Lower leg skin (tissue), 3 donors: ENCODE data around the gene SYNGR2.

Experiments
- POLR2A ChIP-seq, 2 donors: fragments of 450-650 bp; IDR thresholded peaks; one replicate each; pipeline ENCODE4 v1.6.1; 2016 to 2017; ENCODE audit warnings: antibody characterized with exemption in 2 of 2, mild to moderate bottlenecking in 1 of 2, moderate library complexity in 1 of 2
- TF ChIP-seq, protein P1 (sequence below), 3 donors: fragments of 450-650 bp; IDR thresholded peaks; one replicate each; pipeline ENCODE4 v1.5.1; 2016; ENCODE audit warnings: antibody characterized with exemption in 3 of 3, mild to moderate bottlenecking in 3 of 3, moderate library complexity in 2 of 3

DNA sequence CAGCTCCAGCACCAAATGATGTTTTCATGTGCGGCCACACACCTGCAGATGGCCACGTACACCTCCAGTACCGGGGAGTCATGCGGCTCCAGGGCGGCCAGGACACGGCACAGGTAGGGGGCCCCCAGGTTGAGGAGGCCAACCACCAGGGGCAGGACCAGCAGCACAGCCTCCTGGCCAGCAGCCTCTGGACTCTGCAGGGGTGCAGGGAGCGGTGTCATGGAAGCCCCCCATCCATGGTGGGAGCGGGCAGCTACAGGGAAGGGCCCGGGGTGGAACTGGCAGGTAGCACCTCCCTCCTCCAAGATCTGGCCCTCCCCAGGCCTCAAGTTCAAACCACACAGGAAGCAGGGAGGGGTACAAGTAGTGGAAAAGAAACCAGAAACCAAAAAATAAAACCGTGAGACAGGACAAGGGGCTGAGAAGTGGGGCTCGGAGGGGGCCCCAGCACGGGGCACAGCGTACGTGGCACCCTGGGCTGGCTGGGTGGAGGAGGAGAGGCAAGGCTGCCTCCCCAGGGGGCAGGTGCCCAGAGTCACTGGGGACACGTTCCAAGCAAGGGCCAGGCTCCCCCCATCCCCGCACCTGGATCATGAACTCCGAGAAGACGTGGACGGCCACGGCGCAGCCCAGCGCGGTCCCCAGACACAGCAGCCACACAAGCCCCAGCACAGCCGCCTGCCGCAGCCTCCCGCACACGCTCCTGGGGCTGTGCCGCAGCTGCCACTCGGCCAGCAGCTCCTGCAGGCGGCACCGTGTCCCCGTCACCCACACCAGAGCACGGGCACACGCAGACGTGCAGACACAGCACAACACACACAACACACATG lies 47.2 kb upstream of the SYNGR2 start:
- no peak for TF ChIP-seq POLR2A (IDR thresholded peaks at IDR 0.05)
- TF ChIP-seq, protein P1, sequence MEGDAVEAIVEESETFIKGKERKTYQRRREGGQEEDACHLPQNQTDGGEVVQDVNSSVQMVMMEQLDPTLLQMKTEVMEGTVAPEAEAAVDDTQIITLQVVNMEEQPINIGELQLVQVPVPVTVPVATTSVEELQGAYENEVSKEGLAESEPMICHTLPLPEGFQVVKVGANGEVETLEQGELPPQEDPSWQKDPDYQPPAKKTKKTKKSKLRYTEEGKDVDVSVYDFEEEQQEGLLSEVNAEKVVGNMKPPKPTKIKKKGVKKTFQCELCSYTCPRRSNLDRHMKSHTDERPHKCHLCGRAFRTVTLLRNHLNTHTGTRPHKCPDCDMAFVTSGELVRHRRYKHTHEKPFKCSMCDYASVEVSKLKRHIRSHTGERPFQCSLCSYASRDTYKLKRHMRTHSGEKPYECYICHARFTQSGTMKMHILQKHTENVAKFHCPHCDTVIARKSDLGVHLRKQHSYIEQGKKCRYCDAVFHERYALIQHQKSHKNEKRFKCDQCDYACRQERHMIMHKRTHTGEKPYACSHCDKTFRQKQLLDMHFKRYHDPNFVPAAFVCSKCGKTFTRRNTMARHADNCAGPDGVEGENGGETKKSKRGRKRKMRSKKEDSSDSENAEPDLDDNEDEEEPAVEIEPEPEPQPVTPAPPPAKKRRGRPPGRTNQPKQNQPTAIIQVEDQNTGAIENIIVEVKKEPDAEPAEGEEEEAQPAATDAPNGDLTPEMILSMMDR (IDR thresholded peaks at IDR 0.05) = no peak
